Ovary (tissue), 3 donors: ENCODE data around the gene TMUB1.

Experiments
- CTCF ChIP-seq, 3 donors: fragments of 450-650 bp in 2 of 3; fragments of 200-600 bp in 1 of 3; IDR thresholded peaks; one replicate each; pipeline versions ENCODE4 v1.5.1 to v1.8.0; 2016 to 2022; ENCODE audit warnings: antibody characterized with exemption in 3 of 3, mild to moderate bottlenecking in 1 of 3
- EP300 ChIP-seq: sonication (generic); formaldehyde crosslinking; IDR thresholded peaks from one replicate; pipeline ENCODE4 v1.6.1; 2017; ENCODE audit warnings: antibody characterized with exemption
- POLR2A ChIP-seq: fragments of 450-650 bp; IDR thresholded peaks from one replicate; pipeline ENCODE4 v1.6.1; 2017; ENCODE audit warnings: antibody characterized with exemption, mild to moderate bottlenecking, moderate library complexity
- donor health status: DM: no; HTN: no; CAD: no.

GRCh38 chr7:151057989-151058780 lies 25.1 kb downstream of the TMUB1 start:
- no peak for TF ChIP-seq CTCF (IDR thresholded peaks at IDR 0.05)
- peak; percentile 71 for TF ChIP-seq POLR2A
- no peak for TF ChIP-seq EP300
